Right forelimb (tissue), 1 donor: ENCODE data around the gene HOXD4.
A peak's percentile ranks its signal among the peaks of the same experiment; 100 is the strongest.

Source experiments
- DNase-seq: peaks from one replicate; pipeline ENCODE4 v3.0.0-alpha.2; 2018

The HOXD4 gene

DNA sequence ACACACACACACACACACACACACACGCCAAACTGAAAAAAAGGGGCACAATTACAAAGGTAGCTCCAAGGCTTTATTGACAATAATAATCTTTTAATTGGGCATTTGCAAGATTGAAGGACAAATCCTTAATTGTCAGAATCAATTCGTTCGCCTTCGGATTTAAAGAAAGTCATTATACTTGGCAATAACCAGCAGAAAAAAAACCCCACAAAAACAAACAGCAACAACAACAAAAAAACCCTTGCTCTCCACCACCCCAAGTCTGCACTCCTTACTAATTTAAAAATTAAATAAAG is 23.6 kb upstream of the HOXD4 start:
- DNase-seq: no peak

DNA sequence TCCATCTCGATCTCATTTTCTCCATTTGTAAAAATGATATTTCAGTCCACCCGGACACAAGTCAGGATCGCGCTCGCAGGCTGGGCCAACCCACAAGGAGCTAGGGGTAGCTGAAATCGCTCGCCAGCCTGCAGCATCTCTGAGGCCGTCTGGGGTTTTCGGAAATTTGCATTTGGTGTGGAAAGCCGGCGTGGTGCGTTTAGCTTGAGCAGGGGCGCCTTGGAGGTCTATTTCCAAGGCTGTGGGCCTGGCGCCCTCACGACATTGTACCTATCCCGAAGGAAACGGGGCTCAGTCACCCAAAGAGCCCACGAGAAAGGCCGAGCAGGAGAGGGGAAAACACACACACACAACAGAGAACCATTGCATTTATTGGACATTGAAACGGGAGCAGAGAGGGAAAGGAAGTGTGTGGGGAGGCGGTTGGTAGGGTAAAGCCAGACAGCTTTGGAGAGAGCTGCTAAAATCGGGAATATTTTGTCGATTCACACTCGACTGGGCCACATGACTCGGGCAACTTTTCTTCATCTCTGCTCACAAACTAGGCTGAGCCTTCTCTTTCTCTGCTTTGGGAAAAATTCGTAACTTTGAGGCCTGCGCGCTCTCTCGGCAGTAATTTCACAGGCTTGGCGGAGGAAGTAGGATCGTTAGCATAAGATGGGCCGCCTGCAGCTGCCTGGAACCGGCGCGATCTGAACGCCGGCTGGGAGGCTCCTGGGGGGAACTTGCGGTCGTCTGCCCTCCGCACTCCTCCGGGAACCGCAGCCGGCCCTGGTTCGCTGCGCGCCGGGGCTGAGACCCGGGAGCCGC is 23.0 kb upstream of the HOXD4 start:
- peak; percentile 79 for DNase-seq

DNA sequence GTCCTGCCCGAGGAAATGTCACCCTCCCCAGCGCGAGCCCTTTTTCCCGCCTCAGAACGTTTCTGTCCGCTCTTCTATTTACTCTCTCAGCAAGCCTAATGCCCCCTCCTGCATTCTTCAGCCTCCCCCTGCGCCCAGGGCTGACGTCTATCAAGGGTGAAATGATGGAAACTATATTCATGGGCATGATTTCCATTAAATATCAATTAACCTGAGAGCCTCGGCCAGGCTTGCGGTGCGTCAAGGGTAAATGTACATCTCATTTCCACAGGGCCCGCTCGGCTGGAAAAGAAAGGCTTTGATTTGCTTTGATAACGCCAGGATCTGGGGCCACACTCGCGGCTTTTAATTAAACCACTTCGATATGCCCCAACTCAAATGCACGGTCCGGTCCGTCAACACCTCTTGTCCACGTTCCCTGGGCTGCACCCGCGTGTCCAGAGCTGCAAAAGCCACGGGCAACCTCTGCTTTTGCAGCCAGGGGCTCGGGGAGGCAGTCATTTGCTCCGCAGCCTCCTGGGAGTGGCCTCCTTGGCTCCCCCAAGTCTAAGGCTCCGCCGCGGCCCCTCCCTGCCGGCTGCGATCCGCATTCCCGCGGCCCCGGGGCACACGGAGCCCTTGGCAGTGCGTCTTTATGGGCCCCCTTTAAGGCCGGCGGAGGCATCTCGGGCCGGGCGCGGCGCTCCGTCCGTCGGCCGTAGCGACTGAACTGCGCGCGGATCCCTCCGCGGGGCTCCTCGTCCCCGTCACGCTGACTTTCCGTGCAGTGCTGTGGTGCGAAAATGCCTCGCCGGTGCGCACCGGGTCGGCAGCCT is 22.2 kb upstream of the HOXD4 start, which contains the start of gene HOXD8:
HOXD8 (plus strand) TSS at position 724 of the 815 bp plus-strand sequence. CDS start 662 bp downstream, outside the sequence.
- peak; percentile 90 for DNase-seq

DNA sequence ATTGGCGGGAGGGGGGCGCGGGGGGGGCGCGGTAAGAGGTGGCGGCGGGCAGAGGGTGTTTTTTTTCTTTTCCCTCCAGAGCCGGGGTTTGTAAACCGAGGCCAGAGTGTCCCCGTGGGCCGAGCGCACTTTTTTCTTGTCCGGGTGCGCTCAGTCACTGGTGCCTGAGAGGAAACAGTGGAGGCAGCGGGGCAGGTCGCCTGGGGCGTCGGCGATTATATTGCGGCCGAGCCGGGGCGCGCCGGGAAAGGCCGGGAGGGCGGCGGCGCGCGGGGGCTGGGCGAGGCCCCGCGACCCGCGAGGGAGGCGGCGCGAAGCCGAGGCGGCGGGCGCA is 21.6 kb upstream of the HOXD4 start:
- no peak for DNase-seq

DNA sequence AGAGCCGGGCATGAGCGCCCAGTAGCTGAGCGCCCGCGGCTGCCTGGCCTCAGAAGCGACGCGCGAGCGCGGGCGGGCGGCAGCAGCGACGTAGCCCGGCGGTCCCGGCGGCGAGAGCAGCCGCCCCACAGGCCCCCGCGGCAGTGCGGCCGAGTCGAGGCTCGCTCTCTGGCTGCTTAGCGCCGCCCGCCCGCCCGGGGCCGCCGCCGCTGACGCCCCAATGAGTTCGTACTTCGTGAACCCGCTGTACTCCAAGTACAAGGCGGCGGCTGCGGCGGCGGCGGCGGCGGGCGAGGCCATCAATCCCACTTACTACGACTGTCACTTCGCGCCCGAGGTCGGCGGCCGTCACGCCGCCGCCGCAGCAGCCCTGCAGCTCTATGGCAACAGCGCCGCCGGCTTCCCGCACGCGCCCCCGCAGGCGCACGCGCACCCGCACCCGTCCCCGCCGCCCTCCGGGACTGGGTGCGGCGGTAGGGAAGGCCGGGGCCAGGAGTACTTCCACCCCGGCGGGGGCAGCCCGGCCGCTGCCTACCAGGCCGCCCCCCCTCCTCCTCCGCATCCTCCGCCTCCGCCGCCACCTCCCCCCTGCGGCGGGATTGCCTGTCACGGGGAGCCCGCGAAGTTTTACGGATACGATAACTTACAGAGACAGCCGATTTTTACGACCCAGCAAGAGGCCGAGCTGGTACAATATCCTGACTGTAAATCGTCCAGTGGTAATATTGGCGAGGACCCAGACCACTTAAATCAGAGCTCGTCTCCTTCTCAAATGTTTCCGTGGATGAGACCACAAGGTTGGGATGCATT is 21.0 kb upstream of the HOXD4 start:
- DNase-seq: peak; percentile 85

DNA sequence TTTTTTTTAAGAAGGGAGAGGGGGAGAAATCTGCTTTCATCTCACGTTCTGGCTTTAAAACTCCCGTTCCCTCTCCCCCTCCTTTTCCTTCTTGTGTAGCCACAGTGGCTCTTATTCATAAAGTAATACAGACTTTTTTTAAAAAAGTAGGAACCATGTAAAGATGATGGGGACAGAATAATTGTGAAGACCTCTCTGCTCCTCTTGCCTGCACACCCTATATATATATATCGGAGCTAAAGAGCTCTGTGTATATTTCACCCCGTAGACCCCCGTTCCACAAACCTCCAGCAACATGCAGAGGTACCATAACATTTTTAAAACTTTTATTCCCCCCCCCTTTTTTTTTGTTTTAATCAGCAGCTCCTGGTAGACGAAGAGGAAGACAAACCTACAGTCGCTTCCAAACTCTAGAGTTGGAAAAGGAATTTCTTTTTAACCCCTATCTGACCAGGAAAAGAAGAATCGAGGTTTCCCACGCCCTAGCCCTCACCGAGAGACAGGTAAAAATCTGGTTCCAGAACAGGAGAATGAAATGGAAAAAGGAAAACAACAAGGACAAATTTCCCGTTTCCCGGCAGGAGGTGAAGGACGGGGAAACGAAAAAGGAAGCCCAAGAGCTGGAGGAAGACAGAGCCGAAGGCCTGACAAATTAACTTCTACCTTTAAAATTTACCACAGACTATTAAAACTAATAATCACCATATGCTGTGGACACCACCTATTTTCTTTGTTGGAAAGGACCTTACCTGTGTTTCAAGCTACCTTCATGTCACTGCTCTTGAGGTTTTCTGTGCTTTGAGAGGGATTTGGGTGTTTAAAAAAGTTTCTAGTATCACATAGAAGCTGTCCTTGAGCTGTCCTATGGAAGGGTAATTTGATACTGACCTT is 20.1 kb upstream of the HOXD4 start:
- no peak for DNase-seq

DNA sequence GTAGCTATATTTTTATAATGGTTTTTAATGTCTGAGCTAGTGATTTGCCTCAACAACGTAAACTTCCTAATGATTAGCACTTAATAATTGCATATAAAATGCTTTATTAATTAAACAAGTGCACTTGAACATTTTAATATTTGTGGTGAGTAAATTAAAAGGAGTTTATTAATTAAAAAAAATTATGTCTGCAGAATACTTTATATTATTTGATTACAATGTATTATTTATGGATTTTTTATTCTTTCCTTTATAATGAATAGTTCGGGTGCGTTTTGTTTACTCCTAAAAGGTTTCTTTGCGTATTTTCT is 19.5 kb upstream of the HOXD4 start:
- no peak for DNase-seq

DNA sequence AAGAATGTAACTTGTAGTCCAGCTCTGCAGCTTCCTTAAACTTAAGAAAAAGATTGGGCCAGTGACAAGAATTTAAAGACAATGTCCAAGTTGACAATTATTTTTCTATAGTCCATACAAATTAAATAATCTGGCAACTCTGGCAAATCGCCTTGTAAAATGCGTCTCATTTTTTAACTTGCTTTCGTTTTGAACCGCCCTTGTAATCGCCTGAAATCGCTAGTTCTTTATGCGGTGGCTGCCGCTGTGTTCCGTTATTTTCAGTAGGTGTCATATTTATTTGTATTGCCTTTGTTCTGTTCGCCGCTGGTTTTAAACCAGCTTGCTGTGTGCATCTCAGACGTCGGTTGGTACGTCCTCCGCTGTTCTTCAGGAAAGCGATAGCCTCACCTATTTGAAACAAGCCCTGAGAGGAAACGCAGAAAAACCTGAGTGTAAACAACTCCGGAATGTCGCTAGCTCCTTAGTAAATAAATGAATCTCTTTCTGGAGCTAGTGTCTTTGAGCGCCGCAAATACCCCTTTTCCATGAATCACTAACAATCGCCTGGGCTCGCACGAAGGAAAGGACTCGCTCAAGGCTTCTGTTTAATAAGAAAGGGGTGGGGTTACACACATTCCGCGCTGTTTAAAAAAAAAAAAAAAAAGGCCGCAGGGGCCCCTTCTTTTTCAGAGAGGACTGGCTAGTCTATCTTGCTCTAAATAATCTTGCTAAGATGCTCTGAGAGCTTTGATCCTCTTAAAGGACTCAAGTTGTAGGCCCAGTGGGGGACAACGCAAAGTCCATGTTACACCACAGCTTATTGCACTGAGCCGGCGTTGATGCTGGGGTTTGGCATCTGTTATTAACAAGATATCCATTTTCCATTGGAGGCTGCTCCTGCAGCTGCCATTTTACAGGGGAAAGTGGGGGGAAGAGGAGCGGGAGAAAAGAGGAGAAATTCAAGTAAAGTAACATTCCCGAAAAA is 18.9 kb upstream of the HOXD4 start:
- DNase-seq: peak; percentile 66

DNA sequence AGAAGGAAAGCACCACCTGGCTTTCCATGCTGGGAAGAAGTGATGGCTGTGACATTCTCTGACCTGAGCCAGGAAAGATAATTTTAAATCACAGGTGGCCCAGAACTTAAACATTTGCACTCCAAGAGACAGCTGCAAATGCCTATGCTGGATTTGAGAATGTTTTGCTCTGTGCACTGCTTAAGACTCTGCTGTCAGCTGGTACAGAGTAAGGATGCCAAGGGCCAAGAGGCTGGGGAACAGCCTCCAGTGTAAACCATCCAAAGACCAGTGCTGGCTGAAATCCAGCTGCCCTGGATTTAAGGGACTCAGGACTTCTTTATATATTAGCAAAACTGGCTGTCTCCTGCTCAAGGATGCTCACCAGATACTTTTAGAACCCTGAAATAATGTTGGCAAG is 18.0 kb upstream of the HOXD4 start:
- DNase-seq: no peak

DNA sequence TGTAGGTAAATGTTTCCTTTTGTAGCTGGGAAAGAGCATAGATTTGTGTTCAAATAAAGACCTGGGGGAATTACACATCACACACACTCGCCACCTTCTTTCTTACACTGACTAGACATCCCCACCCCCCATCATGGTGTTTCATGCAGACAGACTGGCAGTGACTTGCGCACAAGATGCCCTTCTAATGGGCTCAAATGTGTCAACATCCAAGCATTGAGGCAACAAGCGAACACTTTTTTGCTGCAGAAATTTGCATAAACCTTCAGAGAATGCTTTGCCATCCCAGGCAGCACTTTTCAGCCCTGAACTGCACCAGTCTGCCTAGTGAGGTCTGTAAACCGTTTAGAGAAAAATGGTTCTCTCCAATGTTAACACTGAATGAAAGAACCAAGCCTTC is 17.3 kb upstream of the HOXD4 start:
- DNase-seq: no peak

DNA sequence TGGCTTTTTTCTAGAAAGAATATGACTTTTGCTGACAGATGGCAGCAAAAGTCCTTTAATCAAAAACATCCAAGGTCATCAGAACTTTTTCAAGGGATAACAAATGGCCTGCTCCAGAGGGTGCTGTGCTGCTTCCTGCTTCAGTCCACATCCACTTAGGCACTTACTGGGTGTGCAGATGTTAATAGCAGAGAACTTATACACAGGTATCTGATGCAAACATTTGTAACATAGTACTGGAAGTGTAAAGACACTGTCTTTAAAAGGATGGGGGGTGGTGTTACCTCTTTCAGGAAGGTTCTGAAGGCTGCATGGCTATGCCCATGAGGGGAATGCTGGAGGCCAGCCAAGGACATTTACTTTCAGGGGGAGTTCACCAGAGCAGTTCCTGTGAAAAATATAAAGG is 16.3 kb upstream of the HOXD4 start:
- no peak for DNase-seq

DNA sequence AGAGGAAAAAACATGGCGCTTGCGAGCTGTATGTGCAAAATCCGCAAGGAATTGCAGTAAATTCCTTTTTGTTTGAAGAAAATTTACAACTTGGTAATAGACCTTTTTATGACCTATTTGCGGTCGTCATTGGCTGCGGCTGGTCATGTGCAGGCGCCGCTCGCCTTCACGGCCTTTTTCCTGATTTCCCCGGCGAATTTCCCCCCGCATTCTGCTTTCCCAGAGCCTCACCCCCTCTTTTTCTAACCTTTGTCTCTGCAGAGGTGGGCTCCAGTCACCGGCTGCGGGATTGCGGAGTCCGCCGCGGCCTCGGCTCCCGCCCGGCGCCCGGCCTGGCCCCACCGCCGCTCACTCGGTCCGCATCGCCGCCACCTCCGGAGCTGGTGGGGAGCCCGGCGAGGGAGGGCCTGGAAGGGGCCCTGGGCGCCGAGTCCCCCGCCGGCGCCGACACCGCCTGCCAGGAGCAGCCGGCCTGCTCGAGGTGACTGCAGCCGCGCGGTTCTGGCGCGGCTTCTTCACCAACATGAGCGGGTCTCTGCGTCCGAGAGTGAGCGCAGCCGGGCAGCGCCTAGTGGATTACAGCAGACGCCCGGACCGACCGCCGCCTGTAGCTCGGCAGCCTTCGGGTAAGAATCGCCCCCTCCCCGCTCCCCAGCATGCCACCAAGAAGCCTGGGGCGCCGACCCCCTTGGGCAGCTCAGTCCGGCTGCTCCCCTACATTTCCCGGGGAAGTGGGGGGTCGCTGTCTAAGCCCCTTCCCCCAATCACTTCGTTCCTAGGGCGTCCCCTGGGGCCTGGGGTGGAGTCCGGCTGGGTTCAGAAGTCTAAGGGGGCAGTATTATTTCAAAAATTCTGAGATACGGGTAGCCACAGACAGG is 14.7 kb upstream of the HOXD4 start:
- peak; percentile 82 for DNase-seq

DNA sequence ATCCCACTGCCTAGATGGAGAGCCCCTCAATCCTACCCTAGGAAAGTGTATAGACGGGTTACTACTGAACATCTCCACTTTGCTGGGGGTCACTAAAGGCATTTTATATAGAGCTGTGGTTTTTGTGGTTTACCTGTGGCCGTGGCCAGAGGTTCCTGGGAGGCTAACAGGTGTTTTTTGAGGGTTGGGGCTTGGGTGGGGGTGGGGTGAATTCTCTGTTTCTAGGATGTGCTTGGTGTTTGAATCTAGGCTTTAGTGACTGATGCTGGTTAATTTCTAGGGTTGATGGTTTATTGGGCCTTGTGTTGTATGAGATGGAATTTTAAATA is 14.1 kb upstream of the HOXD4 start:
- no peak for DNase-seq

DNA sequence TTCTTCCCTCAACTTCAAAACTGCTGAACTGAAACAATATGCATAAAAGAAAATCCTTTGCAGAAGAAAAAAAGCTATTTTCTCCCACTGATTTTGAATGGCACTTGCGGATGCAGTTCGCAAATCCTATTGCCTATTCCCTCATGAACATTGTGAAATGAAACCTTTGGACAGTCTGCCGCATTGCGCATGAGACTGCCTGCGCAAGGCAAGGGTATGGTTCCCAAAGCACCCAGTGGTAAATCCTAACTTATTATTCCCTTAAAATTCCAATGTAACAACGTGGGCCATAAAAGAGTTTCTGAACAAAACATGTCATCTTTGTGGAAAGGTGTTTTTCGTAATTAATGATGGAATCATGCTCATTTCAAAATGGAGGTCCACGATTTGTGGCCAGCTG is 13.4 kb upstream of the HOXD4 start:
- no peak for DNase-seq

DNA sequence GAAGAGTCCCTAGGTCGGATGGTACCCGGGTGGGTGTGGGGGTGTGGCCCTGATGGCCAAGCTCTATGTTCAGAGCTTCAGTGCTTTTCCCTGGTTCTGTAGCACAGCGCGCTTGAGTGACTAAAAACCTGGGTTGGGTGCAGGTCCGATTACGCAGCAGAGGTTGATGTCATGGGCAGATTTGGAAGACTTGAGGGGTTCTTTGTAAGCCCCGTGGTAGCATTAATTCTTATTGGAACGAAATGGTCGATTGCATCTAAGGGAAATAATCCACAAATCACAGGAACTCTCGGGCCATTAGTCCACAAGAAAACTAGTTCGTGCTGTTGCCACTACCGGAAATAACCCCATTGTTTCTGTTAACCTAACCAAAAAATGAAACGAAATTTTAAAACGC is 12.8 kb upstream of the HOXD4 start:
- peak; percentile 59 for DNase-seq

DNA sequence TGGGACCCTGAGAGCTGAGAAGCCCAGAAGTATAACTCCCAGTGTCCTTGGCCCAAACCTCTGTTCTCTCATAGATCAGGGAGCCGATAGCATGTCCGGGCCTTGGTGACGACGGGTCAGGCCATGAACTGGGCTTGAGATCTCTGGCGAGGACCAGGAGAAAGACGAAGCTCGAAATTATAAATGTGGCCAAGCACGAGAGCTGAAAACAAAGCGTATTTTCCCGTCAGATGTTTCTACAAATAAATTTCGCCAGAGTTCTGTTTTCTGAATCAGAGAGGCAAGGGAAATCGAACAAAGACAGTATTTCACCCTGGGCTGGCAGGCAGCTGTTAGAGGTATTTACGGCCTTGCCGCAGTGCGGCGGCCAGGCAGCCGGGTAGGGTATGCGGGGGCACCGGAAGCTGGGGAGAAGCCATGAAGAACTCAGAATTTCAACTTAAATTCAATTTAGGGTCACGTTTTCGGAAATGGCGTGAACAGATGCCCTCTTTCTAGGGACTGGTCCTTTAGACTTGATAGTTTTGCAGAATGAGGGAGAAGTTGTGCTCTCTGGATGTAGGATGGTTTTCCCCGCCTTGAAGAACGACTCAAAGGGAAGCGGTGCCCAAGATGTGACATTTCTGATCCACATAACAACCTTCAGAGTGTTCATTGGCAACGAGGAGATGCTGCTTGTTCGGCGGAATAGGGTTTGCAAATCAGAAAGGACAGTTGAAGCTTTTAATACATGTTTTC is 12.3 kb upstream of the HOXD4 start:
- peak; percentile 68 for DNase-seq

DNA sequence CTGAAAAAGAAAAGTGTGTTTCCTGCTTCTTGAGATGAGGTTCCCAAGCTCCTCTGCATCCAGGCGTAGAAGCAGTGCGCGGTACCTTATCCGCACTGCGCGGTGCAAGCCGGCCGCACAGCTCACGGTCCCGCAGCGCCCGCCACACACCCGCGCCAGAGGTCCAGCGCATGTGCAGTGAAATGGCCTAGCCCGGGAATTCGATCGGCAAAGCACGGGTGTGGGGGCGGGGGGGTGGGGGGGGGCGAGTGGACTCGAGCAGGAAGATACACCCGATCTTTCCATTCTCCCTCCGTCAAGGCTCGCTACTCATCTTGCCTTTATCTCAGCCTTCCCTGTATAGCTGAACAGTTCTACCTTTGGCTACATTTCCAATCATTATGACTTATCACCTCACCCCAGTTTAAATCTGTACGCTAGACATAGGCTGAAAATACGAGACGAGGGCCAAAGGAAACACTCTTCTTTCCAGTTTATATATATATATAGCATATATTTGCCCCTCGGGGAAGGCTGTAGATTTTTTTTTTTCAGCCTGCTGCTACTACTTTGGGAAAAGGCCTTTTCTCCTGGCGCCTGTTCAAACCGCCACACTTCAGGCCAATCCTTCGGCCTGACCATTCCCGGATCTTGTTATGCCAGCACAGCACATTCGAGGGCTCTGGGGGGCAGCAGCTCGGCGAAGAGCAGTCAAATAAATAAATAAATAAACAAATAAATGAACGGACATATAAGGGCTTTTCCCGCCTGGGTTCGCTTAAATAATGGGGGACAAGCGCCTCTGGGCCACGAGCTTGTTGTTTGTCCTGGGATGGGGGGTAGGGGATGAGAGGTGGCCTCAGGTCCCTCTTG is 11.5 kb upstream of the HOXD4 start:
- peak; percentile 84 for DNase-seq

DNA sequence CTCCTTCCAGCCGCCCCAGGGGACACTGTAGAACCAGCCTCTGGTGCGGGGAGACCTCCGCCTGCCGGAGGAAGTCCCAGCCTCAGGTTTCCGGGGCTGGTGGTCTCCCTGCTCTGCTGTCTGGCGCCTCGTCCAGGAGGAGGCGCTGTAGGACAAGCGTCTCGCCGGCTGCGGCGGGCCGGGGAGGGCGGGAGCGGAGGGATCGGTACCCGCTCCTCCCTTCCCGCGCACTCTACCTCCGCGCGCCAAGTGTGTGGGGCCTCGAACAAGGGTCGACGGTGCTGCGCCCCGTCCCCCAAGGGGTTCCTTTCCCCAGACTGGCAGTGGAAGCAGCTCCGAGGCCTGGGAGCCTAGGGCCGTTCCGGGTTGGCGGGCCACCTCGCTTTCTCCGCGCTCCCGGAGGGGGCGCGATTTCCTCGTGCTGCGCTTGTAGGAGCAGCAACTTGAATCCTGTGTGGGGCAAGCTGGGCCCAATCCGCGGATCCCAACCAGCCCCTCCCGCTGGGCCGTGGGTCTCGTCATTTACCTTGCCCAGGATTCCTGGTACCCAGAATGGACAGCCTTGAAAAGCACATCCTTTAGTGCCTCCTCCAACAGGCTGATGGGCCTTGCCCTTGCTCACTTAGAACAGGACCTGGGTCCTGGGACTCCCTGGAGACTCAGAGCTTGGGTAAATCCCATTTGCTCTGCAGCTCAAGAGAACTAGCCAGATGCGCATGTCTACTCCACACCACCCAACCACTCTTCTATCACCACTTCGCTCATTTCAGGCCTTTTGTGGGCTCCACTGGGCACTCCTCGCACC is 10.6 kb upstream of the HOXD4 start:
- DNase-seq: peak; percentile 93
